ENCODE data around the gene CAMKMT.
"Not testable (repeated sequence)": the region's sequence is repeated elsewhere in the genome, so short reads cannot be mapped to it uniquely, and the experiment has no call there.

DNA sequence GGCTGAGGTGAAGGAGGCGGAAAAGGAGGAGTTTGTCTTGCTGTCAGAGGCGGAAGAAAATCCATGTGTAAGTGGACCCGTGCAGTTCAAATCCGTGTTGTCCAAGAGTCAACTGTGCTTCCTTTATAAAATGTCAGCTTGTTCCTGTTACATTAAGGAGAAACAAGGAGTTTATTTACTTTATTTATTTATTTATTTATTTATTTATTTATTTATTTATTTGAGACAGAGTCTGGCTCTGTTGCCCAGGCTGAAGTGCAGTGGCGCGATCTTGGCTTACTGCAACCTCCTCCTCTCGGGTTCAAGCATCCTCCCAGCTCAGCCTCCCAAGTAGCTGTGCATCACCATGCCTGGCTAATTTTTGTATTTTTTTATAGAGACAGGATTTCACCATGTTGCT lies 143.9 kb downstream of the CAMKMT start:
- not testable (repeated sequence) for TF ChIP-seq YY1 (IDR thresholded peaks at IDR 0.05; ENCODE audit: insufficient read depth, insufficient read length); ZNF274 (IDR thresholded peaks at IDR 0.05; ENCODE audit: low read depth, low read length); SUZ12 (IDR thresholded peaks at IDR 0.05; ENCODE audit: extremely low read depth, insufficient read depth, insufficient read length)

Data from NT2/D1 (cell line).